Osteocyte (in vitro differentiated cells): ENCODE data around the gene PRKCD. TPM values are rescaled to one million over a fixed set of nuclear protein-coding genes. Genes with fewer than 3 reads are reported as not detected.

Experiments used
- DNase-seq: peaks from one replicate; pipeline ENCODE4 v3.0.0; 2021; ENCODE audit warnings: mixed read lengths; ENCODE audit not compliant: unreplicated experiment; ENCODE audit errors: extremely low spot score
- H3K27ac Mint-ChIP-seq: one replicate; pipeline ENCODE4 v1.8.0; 2021; ENCODE audit warnings: mild to moderate bottlenecking, mixed read lengths; ENCODE audit not compliant: unreplicated experiment
- H3K27me3 Mint-ChIP-seq: one replicate; pipeline ENCODE4 v1.8.0; 2021; ENCODE audit warnings: mixed read lengths; ENCODE audit not compliant: unreplicated experiment
- H3K36me3 Mint-ChIP-seq: one replicate; pipeline ENCODE4 v1.8.0; 2021; ENCODE audit warnings: mixed read lengths; ENCODE audit not compliant: unreplicated experiment
- H3K4me1 Mint-ChIP-seq: one replicate; pipeline ENCODE4 v1.8.0; 2021; ENCODE audit warnings: mixed read lengths; ENCODE audit not compliant: unreplicated experiment
- H3K4me3 Mint-ChIP-seq: one replicate; pipeline ENCODE4 v1.8.0; 2021; ENCODE audit warnings: mild to moderate bottlenecking, moderate library complexity, mixed read lengths; ENCODE audit not compliant: unreplicated experiment
- H3K9me3 Mint-ChIP-seq: one replicate; pipeline ENCODE4 v1.8.0; 2021; ENCODE audit warnings: mixed read lengths; ENCODE audit not compliant: unreplicated experiment
- CTCF ChIP-seq: fragments of 200-600 bp; sonication (generic); IDR thresholded peaks from 2 replicates; pipeline ENCODE4 v1.5.0; 2021; ENCODE audit warnings: antibody characterized with exemption, mild to moderate bottlenecking, moderate library complexity
- total RNA-seq: library from RNA; stranded (reverse); gene quantifications from 2 replicates; pipeline ENCODE4 v1.2.1, GENCODE V29; 2021

Gene PRKCD
- total RNA-seq, 1 donor from 2014 or later = 17.1 TPM

DNA sequence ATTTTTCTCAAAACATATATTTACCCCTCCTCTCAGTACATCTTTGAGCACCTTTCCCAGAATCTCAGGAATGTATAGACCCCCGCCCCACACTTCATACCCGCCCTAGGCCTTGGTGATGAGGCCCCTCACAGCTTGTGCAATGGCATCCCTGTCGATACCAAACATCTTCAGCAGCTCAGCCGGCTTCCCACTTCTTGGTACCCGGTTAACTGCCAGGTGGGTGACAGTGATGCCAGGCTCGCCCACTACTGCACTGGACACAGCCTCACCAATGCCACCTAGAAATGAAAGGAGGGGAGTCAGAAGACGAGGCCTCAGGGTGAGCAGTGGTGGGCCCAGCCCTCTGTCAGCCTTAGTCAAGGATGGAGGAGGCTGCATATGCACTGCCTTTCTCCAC lies 64.6 kb downstream of the PRKCD start:
- H3K36me3 Mint-ChIP-seq = peaks cover 42% of the 10 kb centered on the region
- DNase-seq = no peak
- H3K4me3 Mint-ChIP-seq = no peak overlapping the region
- H3K27me3 Mint-ChIP-seq = no peaks in the 10 kb centered on the region
- H3K4me1 Mint-ChIP-seq = peaks cover 2% of the 10 kb centered on the region
- no peak for TF ChIP-seq CTCF
- H3K27ac Mint-ChIP-seq = no peak overlapping the region
- H3K9me3 Mint-ChIP-seq = no peaks in the 10 kb centered on the region

GRCh38 chr3:53226142-53226840 lies 65.3 kb downstream of the PRKCD start:
- no peak overlapping the region for H3K4me3 Mint-ChIP-seq
- no peak overlapping the region for H3K27ac Mint-ChIP-seq
- H3K9me3 Mint-ChIP-seq = no peaks in the 10 kb centered on the region
- peaks cover 44% of the 10 kb centered on the region for H3K36me3 Mint-ChIP-seq
- no peak for DNase-seq
- peaks cover 2% of the 10 kb centered on the region for H3K4me1 Mint-ChIP-seq
- H3K27me3 Mint-ChIP-seq = no peaks in the 10 kb centered on the region
- TF ChIP-seq CTCF = no peak

DNA sequence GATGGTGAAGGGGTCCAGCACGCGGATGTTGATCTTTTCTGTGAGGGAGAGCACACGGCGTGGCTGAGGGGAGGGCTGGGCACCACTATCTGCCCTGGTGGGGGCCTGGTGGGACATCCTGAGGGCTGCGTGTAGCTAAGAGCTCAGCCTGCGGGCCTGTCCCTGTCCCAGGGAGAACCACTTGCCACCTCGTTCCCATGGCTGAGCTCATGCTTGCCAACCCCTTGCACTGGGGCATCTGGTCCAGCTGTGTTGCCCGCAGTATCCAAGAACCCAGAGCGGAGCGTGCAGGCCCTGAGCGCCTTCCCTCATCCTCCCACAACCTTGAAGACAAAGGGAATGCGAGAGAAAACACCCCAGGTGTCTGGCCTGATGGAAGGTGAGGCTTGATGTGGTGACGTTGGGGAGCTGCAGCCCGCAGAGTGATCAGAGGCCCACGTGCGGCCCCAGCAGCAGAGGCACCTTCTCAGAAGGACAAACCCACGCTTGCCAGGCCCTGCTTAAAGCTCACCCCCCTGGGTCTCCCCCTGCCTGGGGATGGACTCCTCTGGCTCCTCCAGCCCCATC lies 65.9 kb downstream of the PRKCD start:
- no peak overlapping the region for H3K27ac Mint-ChIP-seq
- peaks cover 2% of the 10 kb centered on the region for H3K4me1 Mint-ChIP-seq
- peaks cover 46% of the 10 kb centered on the region for H3K36me3 Mint-ChIP-seq
- no peak for DNase-seq
- no peak overlapping the region for H3K4me3 Mint-ChIP-seq
- H3K27me3 Mint-ChIP-seq = no peaks in the 10 kb centered on the region
- no peak for TF ChIP-seq CTCF
- no peaks in the 10 kb centered on the region for H3K9me3 Mint-ChIP-seq

GRCh38 chr3:53227993-53228885 lies 67.2 kb downstream of the PRKCD start:
- Mint-ChIP-seq H3K27me3 (no peaks in the 10 kb centered on the region), H3K36me3 (peaks cover 53% of the 10 kb centered on the region), H3K4me3 (no peak overlapping the region), H3K9me3 (no peaks in the 10 kb centered on the region), H3K27ac (no peak overlapping the region), H3K4me1 (peaks cover 2% of the 10 kb centered on the region)
- no peak for DNase-seq
- TF ChIP-seq CTCF = no peak

- Mint-ChIP-seq H3K9me3 (no peaks in the 10 kb centered on the region), H3K4me1 (peaks cover 7% of the 10 kb centered on the region), H3K36me3 (peaks cover 53% of the 10 kb centered on the region), H3K4me3 (no peak overlapping the region), H3K27ac (no peak overlapping the region), H3K27me3 (no peaks in the 10 kb centered on the region)
- no peak for TF ChIP-seq CTCF
- peak; percentile 83 for DNase-seq
Measured at GRCh38 chr3:53229171-53229570, 68.2 kb downstream of the PRKCD start.
